HuH-7.5 (cell line): Measurements from ENCODE around the gene ACAA2.

ENCODE experiments used
- DNase-seq: peaks from one replicate; pipeline ENCODE4 v3.0.0; 2011; ENCODE audit warnings: low spot score

The ACAA2 gene

DNA sequence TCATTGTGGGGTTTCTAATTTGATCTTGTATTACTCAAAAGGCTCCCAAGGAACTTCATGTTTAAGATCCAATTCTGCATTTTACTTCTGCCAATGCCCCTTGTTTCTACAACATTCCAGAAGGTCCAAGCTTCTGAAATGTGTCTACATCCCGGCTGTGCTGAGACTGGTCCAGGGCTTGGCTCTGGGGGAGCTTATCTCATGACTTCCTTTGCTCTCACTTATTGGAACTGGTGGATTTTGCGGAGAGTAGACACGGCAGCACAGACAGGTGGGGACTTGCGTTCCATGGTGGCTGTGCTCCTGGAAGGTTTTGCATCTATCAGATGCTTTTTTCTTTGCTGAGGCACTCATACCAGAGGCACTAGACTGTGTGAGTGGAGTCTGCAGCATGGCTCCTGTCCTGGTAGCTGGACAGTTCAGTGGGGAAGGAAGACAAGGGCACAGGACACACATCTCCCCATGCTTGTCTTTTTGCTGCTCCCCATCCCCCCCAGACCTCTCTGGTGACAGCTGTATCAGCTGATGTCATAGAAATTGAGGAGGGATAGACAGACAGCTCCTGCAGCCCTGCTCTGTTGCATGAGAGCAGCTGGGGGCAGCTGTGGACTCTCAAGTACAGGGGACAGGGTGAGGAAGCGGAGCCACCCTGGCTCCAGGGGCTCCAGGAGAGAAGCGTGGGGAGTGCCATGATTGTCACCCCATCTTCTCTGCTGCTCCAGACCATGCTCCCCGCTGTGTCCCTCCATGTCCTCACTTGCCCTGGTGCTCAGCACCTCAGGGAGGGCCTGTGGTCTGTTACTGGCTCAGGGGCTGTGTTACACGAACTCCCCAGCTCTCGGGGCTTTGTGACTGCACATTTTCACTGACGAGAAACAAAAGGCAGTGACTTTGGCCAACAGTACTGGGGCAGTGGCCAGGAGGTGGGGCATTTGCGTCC lies 46.0 kb downstream of the ACAA2 start:
- no peak for DNase-seq

DNA sequence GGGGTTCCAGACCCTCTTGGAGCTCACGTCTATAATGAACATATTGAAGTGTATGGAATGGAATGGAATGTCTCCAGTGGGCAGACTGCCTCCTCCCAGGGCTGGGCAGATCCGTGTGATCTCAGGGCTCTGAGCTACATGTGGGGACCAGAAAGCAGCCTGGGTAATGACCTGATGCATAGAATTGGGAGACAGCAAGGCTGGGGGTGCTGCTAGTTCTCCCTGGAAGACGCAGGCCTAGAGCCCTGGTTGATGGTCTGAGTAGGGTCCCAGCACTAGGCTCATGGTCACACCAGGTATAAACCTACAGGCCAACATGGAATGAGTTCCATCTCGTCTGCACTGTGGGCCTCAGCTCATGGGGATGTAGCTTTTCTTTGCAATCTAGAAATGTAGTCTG lies 46.7 kb downstream of the ACAA2 start:
- no peak for DNase-seq

DNA sequence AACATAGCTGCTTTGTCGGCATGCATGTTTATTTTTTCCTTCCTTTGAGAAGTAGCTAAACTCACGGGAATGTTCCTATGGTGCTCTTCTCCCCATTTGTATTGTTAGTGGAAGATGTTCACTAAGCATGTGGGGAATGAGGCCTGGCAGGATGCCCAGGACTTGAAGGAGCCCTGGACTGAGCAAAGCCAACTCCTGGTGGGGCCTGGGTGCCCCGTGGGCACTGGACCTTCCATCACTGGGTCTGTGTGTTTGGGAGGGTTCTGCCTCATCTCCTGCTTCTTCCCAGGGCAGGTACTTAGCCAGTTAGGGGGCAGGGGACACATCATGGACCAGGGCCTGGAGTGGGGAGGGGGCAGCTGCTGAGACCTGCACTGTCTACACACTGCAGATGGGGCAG lies 49.3 kb downstream of the ACAA2 start:
- DNase-seq: no peak

DNA sequence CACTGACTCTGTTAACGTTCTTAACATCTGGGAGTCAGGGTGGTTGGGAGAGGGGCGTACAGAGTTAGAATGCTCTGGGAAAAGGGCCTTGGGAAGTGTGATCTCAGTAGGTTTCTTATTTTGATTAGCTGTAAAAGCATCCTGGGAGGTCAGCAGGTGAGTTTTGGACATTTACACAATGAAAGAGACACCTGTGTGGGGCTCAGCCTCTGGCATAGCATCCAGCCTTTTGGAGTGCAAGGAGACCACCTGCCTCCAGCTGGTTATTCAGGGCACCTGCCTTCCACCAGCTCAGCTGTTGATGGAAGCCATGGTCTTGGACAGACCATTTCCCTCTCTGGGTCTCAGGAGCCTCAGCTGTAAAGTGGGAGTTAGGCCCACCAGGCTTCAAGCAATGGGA lies 49.7 kb downstream of the ACAA2 start:
- no peak for DNase-seq

DNA sequence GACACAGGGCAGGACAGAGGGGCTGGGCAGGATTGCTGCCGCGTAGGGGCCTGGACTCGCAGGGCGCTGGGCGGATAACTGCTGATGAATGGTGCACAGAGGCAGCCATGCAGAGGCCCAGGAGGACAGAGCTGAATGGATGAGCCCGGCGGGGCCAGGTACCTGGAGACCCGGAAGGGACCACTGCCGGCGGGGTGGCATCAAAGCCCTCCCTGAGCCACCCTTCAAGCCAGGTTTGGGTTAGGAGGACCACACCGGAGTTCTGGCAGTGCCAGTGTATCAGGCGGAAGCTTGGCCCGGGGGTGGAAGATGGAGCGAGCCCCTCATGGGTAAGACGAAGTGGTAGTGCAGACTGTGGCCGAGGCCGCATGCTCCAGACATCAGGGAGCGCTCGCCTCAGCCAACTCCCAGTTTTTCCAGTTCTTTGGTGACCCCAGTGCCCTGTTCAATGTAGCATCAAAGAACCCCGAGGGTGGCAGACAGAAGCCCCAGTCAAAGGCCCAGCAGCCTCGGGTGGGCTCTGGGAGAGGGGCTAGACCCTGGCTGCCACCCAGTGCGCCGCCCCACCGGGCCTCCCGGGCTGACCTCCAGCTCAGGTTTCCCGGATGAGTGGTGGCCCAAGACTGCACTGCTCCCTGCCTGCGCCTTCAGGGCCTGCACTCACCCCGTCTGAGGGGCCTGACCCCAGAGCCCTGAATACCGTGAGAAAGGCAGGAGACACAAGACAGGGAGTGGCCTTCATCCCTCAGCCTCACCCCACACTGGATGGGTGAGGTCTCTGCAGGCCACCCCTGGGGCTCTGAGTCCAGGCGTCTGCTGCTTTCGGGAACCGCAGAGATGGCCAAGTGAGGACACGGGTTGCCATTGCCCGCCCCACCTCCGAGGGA lies 50.9 kb downstream of the ACAA2 start:
- no peak for DNase-seq

DNA sequence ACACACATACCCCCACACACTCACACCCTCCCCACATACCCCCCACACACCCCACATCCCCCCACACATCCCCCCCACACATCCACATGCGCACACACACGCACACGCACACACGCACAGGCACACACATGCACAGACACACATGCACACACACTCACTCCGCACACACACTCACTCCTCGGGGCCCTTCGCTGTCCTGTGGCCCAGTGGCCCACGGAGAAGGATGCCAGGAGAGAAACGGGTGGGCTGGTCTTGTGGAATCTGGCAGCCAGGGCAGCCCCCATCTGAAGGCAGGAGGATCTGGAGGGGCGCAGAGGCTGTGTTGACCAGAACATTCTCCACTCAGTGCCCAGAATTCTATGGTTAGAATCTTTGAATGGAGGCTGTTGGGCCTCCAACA lies 51.6 kb downstream of the ACAA2 start:
- no peak for DNase-seq

DNA sequence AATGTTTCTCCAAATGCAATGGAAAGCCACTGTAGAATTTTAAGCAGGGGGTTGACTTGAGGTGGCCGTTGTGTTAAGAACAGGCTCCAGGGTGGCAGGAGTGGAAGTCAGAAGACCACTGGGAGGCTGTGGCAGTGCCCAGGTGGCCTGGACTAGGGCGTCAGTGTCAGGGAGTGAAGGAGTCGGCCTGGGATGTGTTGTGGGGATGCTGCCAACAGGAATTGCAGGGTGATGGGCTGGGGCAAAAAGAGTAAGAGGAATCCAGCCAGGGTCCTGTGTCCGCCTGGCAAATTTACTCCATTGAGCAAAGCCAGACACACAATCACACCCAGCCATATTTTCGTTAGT lies 55.1 kb downstream of the ACAA2 start:
- DNase-seq: no peak

DNA sequence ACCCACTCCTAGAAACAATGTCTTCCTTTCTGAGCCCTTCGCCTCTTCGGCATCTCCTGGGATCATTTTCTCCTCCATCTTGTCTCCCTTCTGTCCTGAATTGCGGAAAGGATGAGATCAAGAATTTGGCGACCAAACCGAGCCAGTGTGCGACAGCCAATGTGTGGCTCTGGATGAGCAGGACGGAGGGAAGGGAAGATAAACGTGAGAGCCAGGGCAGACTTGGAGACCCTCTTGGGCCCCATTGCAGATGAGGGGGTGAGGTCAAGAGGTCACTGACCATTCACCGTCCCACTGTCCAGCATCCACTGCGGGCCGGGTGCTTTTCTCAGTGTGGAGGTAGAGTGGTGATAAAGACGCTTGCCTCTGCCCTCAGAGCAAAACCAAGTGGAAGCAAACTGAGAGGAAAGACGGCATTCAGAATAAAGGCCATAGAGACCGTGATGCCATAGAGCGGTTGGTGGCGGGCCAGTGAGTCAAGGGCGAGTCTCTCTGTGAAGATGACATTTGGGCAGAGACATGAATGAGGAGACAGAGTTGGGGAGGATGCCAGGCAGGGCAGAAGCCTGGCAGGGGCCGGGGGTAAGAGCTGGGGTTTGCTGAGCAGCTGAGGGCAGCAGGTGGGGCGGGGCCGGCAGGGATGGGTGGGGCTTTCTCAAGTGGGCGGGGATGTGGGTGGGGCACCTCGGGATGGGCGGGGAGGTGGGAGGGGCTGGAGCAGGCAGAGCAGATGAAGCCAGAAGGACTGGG lies 55.6 kb downstream of the ACAA2 start:
- DNase-seq: no peak

DNA sequence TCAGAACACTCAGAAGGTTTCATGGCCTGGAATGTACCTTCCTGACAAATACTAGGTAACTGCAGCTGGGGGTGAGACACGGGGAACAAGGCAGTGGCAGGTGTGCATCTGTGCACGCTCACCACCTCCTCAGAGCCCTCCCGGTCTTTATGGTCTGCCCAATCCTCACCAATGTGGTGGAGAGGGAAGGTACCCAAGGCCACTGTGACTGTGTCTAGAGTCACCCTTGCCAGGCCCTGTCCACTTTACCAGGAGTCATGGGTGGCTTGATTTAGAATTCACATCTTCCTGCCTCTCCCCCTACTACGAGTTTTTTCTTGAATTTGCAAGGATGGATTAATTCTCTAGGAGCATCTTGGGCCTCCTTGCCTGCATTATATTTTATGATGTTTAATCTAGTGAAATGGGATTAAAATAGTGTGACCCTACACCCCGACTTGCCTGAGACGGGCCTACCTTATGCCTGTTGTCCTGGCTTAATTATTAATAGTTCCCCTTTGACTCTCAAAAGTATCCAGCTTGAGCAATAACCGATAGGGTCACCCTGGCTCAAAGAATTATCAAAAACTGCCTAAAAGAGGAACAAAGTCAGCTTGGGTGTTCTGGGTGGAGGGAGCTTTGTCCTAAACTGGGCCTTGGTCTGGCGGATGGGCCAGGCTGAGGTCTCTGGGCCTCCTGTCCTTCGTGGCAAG lies 56.5 kb downstream of the ACAA2 start:
- no peak for DNase-seq

DNA sequence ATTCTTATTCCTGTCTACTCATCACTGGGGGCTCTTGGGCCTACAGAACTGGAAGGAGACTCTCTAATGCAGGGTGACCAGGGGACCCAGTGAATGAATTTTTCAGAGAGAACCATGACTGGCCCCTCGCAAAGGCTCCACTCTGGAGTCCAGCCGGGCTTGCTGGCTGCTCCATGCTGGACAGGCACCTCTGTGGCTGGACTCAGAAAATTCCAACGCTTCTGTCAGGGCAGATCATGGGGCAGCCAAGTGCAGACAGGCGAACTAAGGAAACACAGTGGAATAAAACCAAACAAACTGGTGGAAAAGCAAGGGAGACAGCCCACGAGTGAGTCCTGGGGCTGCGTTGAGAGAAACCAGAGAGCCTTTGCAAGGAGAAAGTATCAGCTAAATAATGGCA lies 57.2 kb downstream of the ACAA2 start:
- DNase-seq: no peak

DNA sequence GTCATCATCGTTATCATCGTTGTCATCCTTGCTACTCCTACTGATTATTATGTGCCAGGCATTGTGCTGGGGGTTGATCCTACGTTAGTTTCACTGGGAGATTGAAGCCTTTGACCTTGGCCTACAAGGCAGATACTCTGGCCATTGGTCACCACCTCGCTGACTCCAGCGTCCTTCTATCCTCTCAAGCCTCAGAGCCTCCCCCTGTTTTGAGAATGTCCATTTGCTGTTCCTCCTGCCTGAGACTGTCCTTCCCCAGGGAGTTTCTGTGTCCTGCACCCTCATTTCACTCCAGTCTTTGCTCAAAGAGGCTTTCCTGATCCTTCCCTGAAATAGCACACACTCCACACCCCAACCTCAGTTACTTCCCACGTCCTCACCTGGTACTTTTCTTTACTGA lies 57.8 kb downstream of the ACAA2 start:
- no peak for DNase-seq

DNA sequence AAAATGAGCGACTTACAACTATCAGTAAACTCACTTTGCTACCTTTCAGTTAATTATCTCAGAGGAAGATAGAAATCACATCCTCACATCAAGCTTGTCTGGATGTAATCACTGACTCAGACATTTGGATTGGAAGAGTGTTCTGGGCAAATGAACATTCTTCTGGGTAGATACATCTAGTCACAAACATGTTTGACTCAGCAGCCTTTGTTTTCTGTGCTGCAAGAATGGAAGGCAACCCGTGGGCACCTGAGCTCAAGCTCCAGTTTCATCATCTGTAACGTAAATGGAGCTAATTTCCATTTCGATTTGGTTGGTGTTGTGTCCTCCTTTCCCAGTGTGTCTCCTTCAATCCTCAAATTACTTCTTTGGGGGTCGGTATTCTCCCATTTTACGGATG lies 58.5 kb downstream of the ACAA2 start:
- no peak for DNase-seq

DNA sequence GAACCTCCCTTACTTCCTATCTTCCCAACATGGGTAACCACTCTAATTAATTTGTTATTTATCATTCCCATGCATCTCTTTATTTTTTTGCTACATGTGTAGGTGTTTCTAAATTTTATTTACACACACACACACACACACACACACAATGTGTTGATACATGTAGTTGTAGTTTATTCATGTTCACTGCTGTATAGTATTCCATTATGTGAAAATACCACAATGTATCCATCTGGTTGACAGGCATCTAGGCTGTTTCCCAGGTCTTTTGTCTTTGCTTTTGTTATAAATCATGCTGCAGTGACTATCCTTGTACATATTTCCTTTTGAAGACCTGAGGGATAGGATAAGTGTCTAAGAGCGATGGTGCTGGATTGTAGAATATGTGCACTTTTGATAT lies 59.7 kb downstream of the ACAA2 start:
- DNase-seq: no peak

DNA sequence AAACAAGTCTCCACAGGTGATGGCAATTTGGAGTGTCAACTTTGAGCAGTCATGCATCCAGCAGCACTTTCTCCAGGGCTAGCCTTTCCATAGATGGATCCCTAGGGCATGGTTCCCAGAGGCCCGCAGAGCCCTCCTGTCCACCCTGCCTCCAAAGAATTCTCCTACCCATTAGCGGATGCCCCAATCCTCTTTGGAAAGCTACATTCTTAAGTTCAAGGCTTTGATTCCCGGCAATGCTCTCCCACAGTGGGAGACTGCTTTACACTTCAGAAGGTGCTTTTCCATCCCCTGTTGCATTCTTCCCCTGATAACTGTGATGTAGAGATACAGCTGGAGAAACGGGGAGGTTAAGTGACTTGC lies 61.3 kb downstream of the ACAA2 start:
- DNase-seq: no peak

DNA sequence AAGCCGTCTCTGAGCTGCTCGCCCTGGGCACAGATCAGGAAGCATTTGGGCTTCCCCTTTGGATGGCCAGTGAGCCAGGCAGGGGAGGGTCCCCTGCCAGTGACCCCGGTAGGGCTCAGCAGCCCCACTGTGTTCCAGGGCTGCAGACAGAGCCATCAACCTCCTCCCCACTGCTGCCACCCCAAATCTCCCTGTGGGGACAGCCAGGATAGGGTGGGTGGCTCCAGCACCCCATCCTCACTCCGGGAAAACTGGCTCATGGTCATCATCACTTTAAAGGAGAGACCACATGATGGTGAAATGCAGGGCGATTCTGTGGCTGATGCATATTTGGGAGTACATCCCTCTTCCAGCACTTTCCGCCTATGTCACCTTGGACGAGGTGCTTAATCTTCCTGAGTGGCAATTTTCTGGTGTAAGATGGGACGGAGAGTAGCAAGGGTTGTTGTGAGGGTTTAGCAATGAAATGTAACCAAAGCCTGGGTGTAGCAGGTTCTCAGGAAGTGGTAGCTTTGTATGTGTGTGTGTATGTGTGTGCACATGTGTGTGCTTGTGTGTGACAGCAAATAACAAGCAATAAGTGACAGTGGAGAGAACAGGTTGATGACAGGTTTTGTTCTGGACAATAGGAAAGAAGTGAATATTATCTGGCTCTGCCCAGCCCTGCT lies 61.8 kb downstream of the ACAA2 start:
- DNase-seq: no peak

DNA sequence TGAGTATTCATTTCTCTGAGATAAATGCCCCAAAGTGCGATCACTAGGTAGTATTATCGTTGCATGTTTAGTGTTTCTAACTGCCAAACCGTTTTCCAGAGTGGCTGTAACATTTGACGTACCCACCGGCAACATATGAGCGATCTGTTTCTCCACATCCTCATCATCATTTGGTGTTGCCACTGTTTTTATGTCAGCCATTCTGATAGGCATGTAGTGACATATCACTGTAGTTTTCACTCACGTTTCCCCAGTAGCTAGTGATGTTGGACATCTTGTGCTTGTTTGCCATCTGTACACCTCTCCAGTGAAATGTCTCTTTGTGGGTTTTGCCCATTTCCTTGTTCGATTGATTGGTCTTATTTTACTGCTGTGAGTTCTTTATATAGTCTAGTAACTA lies 63.8 kb downstream of the ACAA2 start:
- DNase-seq: no peak

DNA sequence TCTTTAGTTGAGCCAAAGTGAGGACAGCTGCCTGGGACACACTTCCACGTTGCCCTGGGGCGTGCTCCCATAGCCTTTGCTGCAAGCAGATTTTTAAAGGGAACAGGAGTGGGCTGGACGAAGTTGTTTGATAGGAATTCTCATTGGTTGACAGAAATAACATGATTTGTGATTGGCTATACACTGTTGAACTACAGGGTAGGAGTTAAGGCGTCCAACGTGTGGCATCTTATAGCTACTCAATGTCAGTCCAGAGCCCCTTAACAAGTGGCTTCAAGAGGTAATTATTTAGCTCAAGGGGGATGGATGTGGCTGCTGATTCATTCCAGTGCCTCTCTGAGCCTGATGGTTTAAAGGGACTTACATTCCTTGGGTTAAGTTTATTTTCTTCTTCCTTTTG lies 65.5 kb downstream of the ACAA2 start:
- no peak for DNase-seq

DNA sequence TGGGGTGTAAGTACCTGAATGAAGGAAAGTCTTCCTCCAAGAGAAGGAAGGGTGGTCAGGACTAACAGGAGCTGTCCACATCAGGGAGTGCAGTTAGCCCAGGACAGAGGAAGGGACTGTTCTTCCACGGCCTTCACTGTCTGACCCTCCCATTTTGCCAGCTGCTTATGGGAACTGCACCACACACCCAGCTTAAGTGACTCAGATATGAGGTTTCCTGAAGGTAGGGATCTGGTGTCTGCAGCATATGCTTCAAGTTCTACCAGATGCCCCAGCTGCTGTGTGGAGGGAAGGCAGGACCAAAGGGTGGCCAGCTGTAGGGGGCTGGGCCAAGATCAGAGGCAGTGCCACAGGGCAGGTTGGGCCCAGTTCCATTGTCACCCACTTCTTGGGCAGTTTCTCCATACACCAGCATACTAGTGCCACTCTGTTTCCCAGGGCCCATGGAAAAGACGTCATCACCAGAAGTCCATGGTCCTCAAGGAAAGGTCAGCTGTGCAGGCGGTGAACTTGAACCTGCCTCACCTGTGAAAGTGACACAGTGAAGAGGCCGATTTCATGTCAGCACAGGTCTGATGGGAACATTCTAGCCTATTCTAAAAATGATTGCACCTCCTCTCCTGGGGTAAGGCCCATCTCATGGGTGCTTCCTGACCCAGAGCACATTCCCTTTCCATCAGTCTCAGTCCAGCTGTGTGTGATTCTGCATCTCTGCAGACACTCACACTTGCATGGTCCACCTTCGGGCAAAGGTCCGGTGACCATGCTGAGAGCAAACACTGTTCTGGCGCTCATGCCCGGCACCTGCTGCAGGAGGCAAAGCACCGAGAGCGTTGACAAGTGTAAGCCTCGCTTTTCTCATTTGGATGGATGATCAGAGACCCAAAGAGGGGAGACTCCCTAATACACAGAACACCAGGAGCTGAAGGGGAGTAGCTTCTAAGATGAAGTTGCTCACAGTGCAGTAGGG lies 68.0 kb downstream of the ACAA2 start:
- DNase-seq: no peak

DNA sequence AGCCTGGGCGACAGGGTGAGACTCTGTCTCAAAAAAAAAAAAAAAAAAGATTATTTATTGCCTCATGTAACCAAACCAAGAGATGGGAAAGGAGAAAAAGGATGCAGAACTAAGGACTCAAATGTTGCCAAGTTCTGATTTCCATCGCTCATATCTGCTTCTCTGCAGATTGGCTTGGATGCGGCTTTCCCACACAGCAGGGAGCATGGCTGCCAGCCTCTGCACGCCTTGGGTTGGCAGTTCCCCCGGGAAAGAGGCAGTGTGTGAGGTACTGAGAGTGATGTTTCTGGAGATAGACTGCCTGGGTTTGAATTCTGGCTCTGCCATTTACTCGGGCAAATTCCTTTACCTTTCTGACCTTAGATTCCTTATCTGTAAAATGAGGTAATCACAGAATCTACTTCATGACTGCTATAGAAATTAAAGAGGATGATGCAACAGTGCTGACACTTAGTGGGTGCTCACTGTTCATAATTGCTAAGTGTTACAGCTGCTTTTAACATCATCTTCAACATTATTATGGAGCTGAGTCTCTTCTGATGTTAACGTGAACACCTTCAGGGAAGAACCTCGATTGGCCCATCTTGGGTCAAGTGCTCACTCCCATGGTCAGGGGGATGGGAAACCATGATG lies 68.8 kb downstream of the ACAA2 start:
- no peak for DNase-seq

DNA sequence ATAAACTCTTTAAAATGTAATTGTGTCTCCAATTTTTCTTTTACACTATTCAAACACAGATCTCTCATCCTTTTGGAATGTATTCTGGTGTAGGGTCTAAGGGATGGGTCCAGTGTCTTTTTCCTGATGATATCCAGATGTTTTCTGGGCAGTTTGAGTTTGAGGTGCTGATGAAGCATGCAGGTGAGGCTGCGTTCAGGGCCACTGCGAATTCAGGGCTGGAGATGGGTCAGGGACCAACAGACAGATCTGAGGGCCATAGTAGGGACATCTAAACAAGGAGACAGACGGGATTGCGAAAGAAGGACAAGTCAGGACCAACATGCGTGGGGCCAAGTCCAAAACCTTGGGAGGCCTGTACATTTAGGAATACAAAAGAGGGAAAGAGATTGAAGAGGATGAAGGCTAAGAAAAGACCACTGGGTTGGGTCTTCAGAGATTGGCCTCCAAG lies 70.2 kb downstream of the ACAA2 start:
- DNase-seq: no peak
